ENCODE measurements around the gene ARHGAP29. TPM values are rescaled to one million over a fixed set of nuclear protein-coding genes. Genes with fewer than 3 reads are reported as not detected.

ARHGAP29 gene
- total and polyA plus RNA-seq, 2 experiments from 2014 or later, result 4.6 to 6.9 TPM

GRCh38 chr1:94273111-94273510, 35.7 kb upstream of the ARHGAP29 start:
- H3K4me1 Mint-ChIP-seq, result no peaks in the 10 kb centered on the region
- ATAC-seq, result no peak
- no peaks in the 10 kb centered on the region for H3F3A ChIP-seq (replicated peaks; ENCODE audit: low read depth)
- H3K4me3 Mint-ChIP-seq, result no peak overlapping the region
- no peaks in the 10 kb centered on the region; the same call in 1 of the 2 replicates for H3K27me3 ChIP-seq (ENCODE audit: insufficient read depth)
- no peaks in the 10 kb centered on the region for H3K36me3 ChIP-seq (ENCODE audit: insufficient read depth)
- no peaks in the 10 kb centered on the region for H3K9me3 Mint-ChIP-seq
- H3K4me2 ChIP-seq, result no peak overlapping the region
- no peak overlapping the region for H2AFZ ChIP-seq
- no peak overlapping the region for H3K4me3 ChIP-seq
- H4K20me1 ChIP-seq (replicated peaks; ENCODE audit: insufficient read depth), result no peaks in the 10 kb centered on the region
- no peak for TF ChIP-seq CTCF (conservative IDR thresholded peaks at IDR 0.05; ENCODE audit: low read depth in 2 of 2)
- no peak for TF ChIP-seq NANOG (IDR thresholded peaks at IDR 0.05; ENCODE audit: borderline replicate concordance)
- TF ChIP-seq ETS1 (IDR thresholded peaks at IDR 0.05), result no peak
- TF ChIP-seq JUNB (IDR thresholded peaks at IDR 0.05; ENCODE audit: unreplicated experiment), result no peak
- TF ChIP-seq REST (IDR thresholded peaks at IDR 0.05; ENCODE audit: unreplicated experiment), result no peak
- TF ChIP-seq ZNF331 (CRISPR knock-in tag; IDR thresholded peaks at IDR 0.05; ENCODE audit: low read depth), result no peak
- no peak for DNase-seq (ENCODE audit: low spot score)
- peaks cover 8% of the 10 kb centered on the region; the same call in 1 of the 2 replicates for H3K9me2 ChIP-seq (ENCODE audit: insufficient read depth)
- H3K79me2 ChIP-seq (replicated peaks; ENCODE audit: insufficient read depth), result no peaks in the 10 kb centered on the region
- H3K4me1 ChIP-seq (ENCODE audit: insufficient read depth), result no peaks in the 10 kb centered on the region
- H3K27ac ChIP-seq (ENCODE audit: low read depth), result no peak overlapping the region
- peaks cover 8% of the 10 kb centered on the region for H3K27me3 Mint-ChIP-seq (ENCODE audit: insufficient read depth, low read depth, poor library complexity)
- no peaks in the 10 kb centered on the region for H3K36me3 Mint-ChIP-seq (ENCODE audit: low read depth)
- no peak overlapping the region for H3K27ac Mint-ChIP-seq

- ATAC-seq, result no peak
These were observed 35.0 kb upstream of the ARHGAP29 start for GRCh38 chr1:94272388-94272787.

More at GRCh38 chr1:94272388-94272787, 35.0 kb upstream of the ARHGAP29 start:
- no peak overlapping the region for H3K27ac ChIP-seq (ENCODE audit: low read depth)
- Mint-ChIP-seq H3K36me3 (ENCODE audit: low read depth) (no peaks in the 10 kb centered on the region), H3K4me1 (no peaks in the 10 kb centered on the region), H3K9me3 (no peaks in the 10 kb centered on the region), H3K4me3 (no peak overlapping the region), H3K27me3 (ENCODE audit: insufficient read depth, low read depth, poor library complexity) (peaks cover 9% of the 10 kb centered on the region), H3K27ac (no peak overlapping the region)
- no peak overlapping the region for H3K4me2 ChIP-seq
- H4K20me1 ChIP-seq (replicated peaks; ENCODE audit: insufficient read depth), result no peaks in the 10 kb centered on the region
- no peaks in the 10 kb centered on the region for H3K4me1 ChIP-seq (ENCODE audit: insufficient read depth)
- no peaks in the 10 kb centered on the region; the same call in 1 of the 2 replicates for H3K27me3 ChIP-seq (ENCODE audit: insufficient read depth)
- H3K36me3 ChIP-seq (ENCODE audit: insufficient read depth), result no peaks in the 10 kb centered on the region
- no peaks in the 10 kb centered on the region for H3F3A ChIP-seq (replicated peaks; ENCODE audit: low read depth)
- no peak for TF ChIP-seq CREB1 (CRISPR knock-in tag; IDR thresholded peaks at IDR 0.05; ENCODE audit: low read depth)
- no peak for TF ChIP-seq EZH2phosphoT487 (IDR thresholded peaks at IDR 0.05; ENCODE audit: unreplicated experiment)
- no peak for TF ChIP-seq JUNB (IDR thresholded peaks at IDR 0.05; ENCODE audit: unreplicated experiment)
- no peak for TF ChIP-seq NANOG (IDR thresholded peaks at IDR 0.05; ENCODE audit: borderline replicate concordance)
- no peak for TF ChIP-seq POLR2AphosphoS5 (IDR thresholded peaks at IDR 0.05; ENCODE audit: low read depth)
- H2AFZ ChIP-seq, result no peak overlapping the region
- H3K9me2 ChIP-seq (ENCODE audit: insufficient read depth), result peaks cover 8% of the 10 kb centered on the region; the same call in 1 of the 2 replicates
- H3K4me3 ChIP-seq, result no peak overlapping the region
- H3K79me2 ChIP-seq (replicated peaks; ENCODE audit: insufficient read depth), result no peaks in the 10 kb centered on the region
- no peak for DNase-seq (ENCODE audit: low spot score)

All from GM23338 (cell line).